PC-9 (cell line): ENCODE measurements around the gene NT5DC4. TPM values are rescaled to one million over a fixed set of nuclear protein-coding genes. Genes with fewer than 3 reads are reported as not detected.
A peak's percentile ranks its signal among the peaks of the same experiment; 100 is the strongest.

Source experiments
- BruUV-seq: library from RNA; stranded (reverse); fragments of 400-500 nt; replicated peaks from 2 replicates; lab custom pipeline; 2021; lab: Mats Ljungman, UMichigan
- CTCF ChIA-PET: fragments of 300-600 bp; sonication (Branson Sonifier 250); formaldehyde crosslinking; loops from one replicate; lab custom pipeline; 2022; ENCODE audit warnings: antibody characterized with exemption; lab: Charles Lee
- POLR2A ChIA-PET: fragments of 300-600 bp; sonication (Branson Sonifier 250); formaldehyde crosslinking; loops from one replicate; lab custom pipeline; 2022; ENCODE audit warnings: antibody characterized with exemption; ENCODE audit not compliant: unreplicated experiment; lab: Charles Lee
- DNase-seq, 2 experiments: peaks; one replicate each; pipeline versions ENCODE4 v3.0.0 to v3.0.0-alpha.2; 2015 to 2022; ENCODE audit warnings: mixed read lengths in 1 of 2
- H2AFZ ChIP-seq: fragments of 200-600 bp; sonication (generic); 2 replicates; pipeline ENCODE4 v1.8.1; 2017; ENCODE audit warnings: antibody characterized with exemption
- H3F3A ChIP-seq: fragments of 200-600 bp; sonication (generic); 2 replicates; pipeline ENCODE4 v1.8.1; 2017; ENCODE audit warnings: antibody characterized with exemption, mild to moderate bottlenecking, low read depth; ENCODE audit not compliant: insufficient read depth
- H3K27ac ChIP-seq: fragments of 200-600 bp; sonication (generic); 2 replicates; pipeline ENCODE4 v1.6.1; 2016; ENCODE audit warnings: mixed run types
- H3K27me3 ChIP-seq: fragments of 200-600 bp; sonication (generic); 2 replicates; pipeline ENCODE4 v1.6.1; 2016; ENCODE audit warnings: low read depth, mixed run types; ENCODE audit not compliant: insufficient read depth
- H3K36me3 ChIP-seq: fragments of 200-600 bp; sonication (generic); 2 replicates; pipeline ENCODE4 v1.6.1; 2016; ENCODE audit warnings: low read depth, mixed run types
- H3K4me1 ChIP-seq: fragments of 200-600 bp; sonication (generic); replicated peaks from 2 replicates; pipeline ENCODE4 v1.6.1; 2016; ENCODE audit warnings: mixed run types; ENCODE audit not compliant: insufficient read depth
- H3K4me2 ChIP-seq: fragments of 200-600 bp; sonication (generic); 2 replicates; pipeline ENCODE4 v1.6.1; 2017; ENCODE audit warnings: mixed run types
- H3K4me3 ChIP-seq: fragments of 200-600 bp; sonication (generic); 2 replicates; pipeline ENCODE4 v1.6.1; 2016; ENCODE audit warnings: mixed run types
- H3K79me2 ChIP-seq: fragments of 200-600 bp; sonication (generic); 2 replicates; pipeline ENCODE4 v1.6.1; 2017; ENCODE audit warnings: low read depth, mixed run types
- H3K9me2 ChIP-seq: fragments of 200-600 bp; sonication (generic); 2 replicates; pipeline ENCODE4 v1.8.1; 2017; ENCODE audit warnings: mild to moderate bottlenecking; ENCODE audit not compliant: insufficient read depth
- H3K9me3 ChIP-seq: fragments of 200-600 bp; sonication (generic); 2 replicates; pipeline ENCODE4 v1.8.1; 2016; ENCODE audit warnings: low read depth; ENCODE audit not compliant: insufficient read depth
- H4K20me1 ChIP-seq: fragments of 200-600 bp; sonication (generic); 2 replicates; pipeline ENCODE4 v1.8.1; 2017; ENCODE audit not compliant: insufficient read depth
- EZH2 ChIP-seq: fragments of 200-600 bp; sonication (generic); IDR thresholded peaks from 2 replicates; pipeline ENCODE4 v1.8.0; 2017; ENCODE audit warnings: antibody characterized with exemption, low read depth
- intact Hi-C: fragments of 100-400 bp; cut with micrococcal nuclease; formaldehyde crosslinking; loops from one replicate; pipeline ENCODE4 v1.10.0; 2022; ENCODE audit not compliant: unreplicated experiment
- total RNA-seq: library from RNA; stranded (reverse); gene quantifications from 2 replicates; pipeline ENCODE4 v1.2.3, GENCODE V29; 2021
- TF ChIP-seq, protein P1 (sequence below): fragments of 200-600 bp; sonication (generic); conservative IDR thresholded peaks from 2 replicates; pipeline ENCODE4 v1.6.1; 2017; ENCODE audit warnings: mixed run types, antibody characterized with exemption, mild to moderate bottlenecking, moderate library complexity

NT5DC4 gene
- total RNA-seq, 1 experiment from 2014 or later, result 6.1 TPM

DNA sequence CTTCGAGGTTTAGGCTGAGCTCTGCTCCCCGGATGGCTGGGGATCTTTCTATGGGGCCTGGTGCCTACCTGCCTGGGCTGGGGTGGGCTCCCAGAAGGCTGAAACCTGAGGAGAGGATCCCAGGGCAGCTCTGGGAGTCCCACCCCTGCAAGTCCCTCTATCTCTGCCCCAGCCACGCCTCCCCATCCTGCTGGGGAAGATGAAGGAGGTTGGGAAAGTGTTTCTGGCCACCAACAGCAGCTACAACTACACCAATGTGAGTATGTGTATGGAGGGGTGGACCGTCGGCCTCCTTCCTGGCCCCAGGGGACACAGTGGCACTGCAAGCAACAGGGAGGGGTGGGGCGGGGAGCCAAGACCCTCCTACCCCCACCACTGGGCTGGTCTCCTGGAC is 2.7 kb downstream of the NT5DC4 start:
- Histone ChIP-seq H4K20me1 (no peaks in the 10 kb centered on the region), H3K36me3 (no peaks in the 10 kb centered on the region), H3K4me1 (peaks cover 26% of the 10 kb centered on the region), H3F3A (peaks cover 16% of the 10 kb centered on the region; the same call in 1 of the 2 replicates), H3K27ac (no peak overlapping the region), H3K9me3 (no peaks in the 10 kb centered on the region), H3K4me2 (no peak overlapping the region), H3K27me3 (no peaks in the 10 kb centered on the region), H3K9me2 (no peaks in the 10 kb centered on the region), H2AFZ (no peak overlapping the region), H3K79me2 (no peaks in the 10 kb centered on the region), H3K4me3 (no peak overlapping the region)
- no peak for DNase-seq
- TF ChIP-seq EZH2, result no peak
- TF ChIP-seq, protein P1, sequence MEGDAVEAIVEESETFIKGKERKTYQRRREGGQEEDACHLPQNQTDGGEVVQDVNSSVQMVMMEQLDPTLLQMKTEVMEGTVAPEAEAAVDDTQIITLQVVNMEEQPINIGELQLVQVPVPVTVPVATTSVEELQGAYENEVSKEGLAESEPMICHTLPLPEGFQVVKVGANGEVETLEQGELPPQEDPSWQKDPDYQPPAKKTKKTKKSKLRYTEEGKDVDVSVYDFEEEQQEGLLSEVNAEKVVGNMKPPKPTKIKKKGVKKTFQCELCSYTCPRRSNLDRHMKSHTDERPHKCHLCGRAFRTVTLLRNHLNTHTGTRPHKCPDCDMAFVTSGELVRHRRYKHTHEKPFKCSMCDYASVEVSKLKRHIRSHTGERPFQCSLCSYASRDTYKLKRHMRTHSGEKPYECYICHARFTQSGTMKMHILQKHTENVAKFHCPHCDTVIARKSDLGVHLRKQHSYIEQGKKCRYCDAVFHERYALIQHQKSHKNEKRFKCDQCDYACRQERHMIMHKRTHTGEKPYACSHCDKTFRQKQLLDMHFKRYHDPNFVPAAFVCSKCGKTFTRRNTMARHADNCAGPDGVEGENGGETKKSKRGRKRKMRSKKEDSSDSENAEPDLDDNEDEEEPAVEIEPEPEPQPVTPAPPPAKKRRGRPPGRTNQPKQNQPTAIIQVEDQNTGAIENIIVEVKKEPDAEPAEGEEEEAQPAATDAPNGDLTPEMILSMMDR, result no peak
- ChIA-PET POLR2A (no interaction called here), CTCF (no interaction called here)
- intact Hi-C loops, result loop anchor here (10.0 kb wide), 2 partner anchors 449 to 669 kb away; partner anchors contain the start of genes TMEM87B and ZC3H6
- no TSS peak for BruUV-seq

DNA sequence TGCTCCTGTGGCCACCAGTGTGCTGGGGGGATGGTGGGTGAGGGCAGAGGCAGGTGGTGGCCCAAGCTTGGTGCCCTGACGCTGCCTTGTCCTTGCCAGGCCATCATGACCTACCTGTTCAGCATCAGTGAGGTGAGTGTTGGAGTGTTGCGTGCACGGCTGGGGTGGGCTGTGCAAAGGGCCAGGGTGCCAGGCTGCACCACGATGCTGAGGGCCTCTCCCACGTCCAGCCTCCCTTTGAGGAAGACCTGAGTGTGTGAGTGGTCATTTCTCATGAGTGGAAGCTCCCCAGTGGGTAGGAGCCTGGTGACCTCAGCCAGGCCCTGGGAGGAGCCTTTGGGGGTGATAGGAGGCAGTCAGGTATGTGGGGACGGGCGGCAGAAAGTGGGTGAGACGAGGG is 3.2 kb downstream of the NT5DC4 start:
- no peak for DNase-seq
- TF ChIP-seq, protein P1, result no peak
- no peak for TF ChIP-seq EZH2
- BruUV-seq, result no TSS peak
- no peaks in the 10 kb centered on the region for H3K9me3 ChIP-seq
- CTCF ChIA-PET, result interaction anchor here (1.4 to 3.9 kb wide), 2 partner anchors 31 to 98 kb away, joined by 6 to 39 read pairs; no protein-coding TSS in a partner anchor
- peaks cover 16% of the 10 kb centered on the region; the same call in 1 of the 2 replicates for H3F3A ChIP-seq
- no peak overlapping the region for H2AFZ ChIP-seq
- intact Hi-C loops, result loop anchor here (10.0 kb wide), 2 partner anchors 449 to 669 kb away; partner anchors contain the start of genes TMEM87B and ZC3H6
- H3K4me3 ChIP-seq, result no peak overlapping the region
- H3K36me3 ChIP-seq, result no peaks in the 10 kb centered on the region
- H3K79me2 ChIP-seq, result no peaks in the 10 kb centered on the region
- H3K4me2 ChIP-seq, result no peak overlapping the region
- H3K27me3 ChIP-seq, result no peaks in the 10 kb centered on the region
- no peaks in the 10 kb centered on the region for H3K9me2 ChIP-seq
- no peak overlapping the region for H3K27ac ChIP-seq
- POLR2A ChIA-PET, result no interaction called here
- H3K4me1 ChIP-seq, result peaks cover 26% of the 10 kb centered on the region
- H4K20me1 ChIP-seq, result no peaks in the 10 kb centered on the region

DNA sequence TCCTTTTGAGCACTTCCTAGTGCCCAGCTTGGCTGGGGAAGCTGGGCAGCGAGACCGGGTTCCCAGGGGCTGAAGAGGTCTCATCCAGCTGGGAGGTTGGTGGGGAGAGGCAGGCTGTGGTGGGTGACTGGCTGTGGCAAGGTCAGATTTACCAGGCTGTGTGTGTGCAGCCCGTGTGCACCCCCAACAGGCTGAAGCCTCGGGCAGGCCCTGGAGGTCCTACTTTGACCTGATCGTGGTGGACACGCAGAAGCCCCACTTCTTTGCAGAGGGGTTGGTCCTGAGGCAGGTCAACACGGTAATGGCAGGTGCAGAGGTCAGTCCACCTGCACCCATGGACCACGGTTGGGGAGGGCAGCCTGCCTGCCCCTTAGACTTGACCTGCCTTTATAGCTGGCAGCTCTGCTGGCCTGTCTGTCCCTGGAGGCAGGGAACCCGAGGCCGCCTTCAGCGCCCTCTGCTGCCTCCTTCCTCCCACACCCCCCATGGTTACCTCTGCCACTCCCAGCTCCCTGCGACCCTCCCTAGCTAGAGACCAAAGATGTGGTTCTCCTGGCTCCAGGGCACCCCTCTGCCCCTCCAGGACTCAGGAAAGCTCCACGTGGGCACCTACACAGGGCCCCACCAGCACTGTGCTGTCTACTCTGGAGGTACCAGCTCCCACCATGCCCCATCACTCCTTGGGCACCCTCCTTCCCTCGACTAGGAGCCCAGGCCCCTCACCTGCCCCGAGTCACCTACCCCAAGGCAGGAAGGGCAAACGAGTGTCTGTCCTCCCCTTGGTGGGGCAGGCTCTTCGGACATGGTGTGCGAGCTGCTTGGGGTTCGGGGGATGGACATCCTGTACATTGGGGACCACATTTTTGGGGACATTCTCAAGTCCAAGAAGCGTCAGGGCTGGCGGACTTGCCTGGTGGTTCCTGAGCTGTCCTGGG is 4.0 kb downstream of the NT5DC4 start:
- intact Hi-C loops, result loop anchor here (5.0 to 10.0 kb wide), 3 partner anchors 63 to 670 kb away; partner anchors contain the start of genes TMEM87B and ZC3H6
- DNase-seq, result peak in 1 of 2 experiments; percentile 38
- Histone ChIP-seq H3K4me3 (no peak overlapping the region), H3K27ac (peak overlapping the region; percentile 63), H2AFZ (no peak overlapping the region), H3K27me3 (no peaks in the 10 kb centered on the region), H3K79me2 (no peaks in the 10 kb centered on the region), H3K9me3 (no peaks in the 10 kb centered on the region), H3K4me1 (peaks cover 26% of the 10 kb centered on the region), H3K36me3 (no peaks in the 10 kb centered on the region), H3K4me2 (peak overlapping the region; percentile 34), H4K20me1 (no peaks in the 10 kb centered on the region), H3K9me2 (no peaks in the 10 kb centered on the region), H3F3A (peaks cover 16% of the 10 kb centered on the region; the same call in 1 of the 2 replicates)
- ChIA-PET CTCF (interaction anchor here (0.5 to 3.9 kb wide), 6 partner anchors 31 to 124 kb away, joined by 3 to 39 read pairs (median 9); no protein-coding TSS in a partner anchor), POLR2A (interaction anchor here (0.6 to 0.7 kb wide), 3 partner anchors 98 to 672 kb away, joined by 4 read pairs; no protein-coding TSS in a partner anchor)
- TF ChIP-seq EZH2, result no peak
- TF ChIP-seq, protein P1, result peak; percentile 37
- no TSS peak for BruUV-seq
